Heart right ventricle (tissue), 16 donors: ENCODE results near the gene FNBP1. TPM values are rescaled to one million over a fixed set of nuclear protein-coding genes. Genes with fewer than 3 reads are reported as not detected.
A peak's percentile ranks its signal among the peaks of the same experiment; 100 is the strongest.

Experiments
- ATAC-seq, 8 donors: fragments of 200-7000 bp; cut with Tn5 transposase; one replicate each; pipeline ENCODE4 v1.9.1; 2020; ENCODE audit warnings: mild to moderate bottlenecking in 8 of 8, moderate library complexity in 8 of 8, moderate number of reproducible peaks in 1 of 8
- DNase-seq, 2 donors: peaks; one replicate each; pipeline ENCODE4 v3.0.0-alpha.2; 2020
- H3K27ac ChIP-seq, 10 donors: fragments of 200-600 bp; sonication (generic) in 2 of 10; one replicate each; pipeline versions ENCODE4 v1.5.0 to v1.8.0; 2020 to 2022; ENCODE audit warnings: mild to moderate bottlenecking in 3 of 10
- H3K27me3 ChIP-seq, 7 donors: fragments of 200-600 bp; one replicate each; pipeline ENCODE4 v1.8.0; 2021 to 2022; ENCODE audit warnings: mild to moderate bottlenecking in 2 of 7
- H3K36me3 ChIP-seq, 9 donors: fragments of 200-600 bp; sonication (generic) in 1 of 9; one replicate each; pipeline versions ENCODE4 v1.5.0 to v1.8.0; 2020 to 2022; ENCODE audit warnings: mild to moderate bottlenecking in 2 of 9
- H3K4me1 ChIP-seq, 9 donors: fragments of 200-600 bp; sonication (generic) in 1 of 9; one replicate each; pipeline versions ENCODE4 v1.5.0 to v1.8.0; 2020 to 2022; ENCODE audit warnings: mild to moderate bottlenecking in 4 of 9
- H3K4me3 ChIP-seq, 10 donors: fragments of 200-600 bp; sonication (generic) in 2 of 10; one replicate each; pipeline versions ENCODE4 v1.5.0 to v1.8.0; 2020 to 2022; ENCODE audit warnings: mild to moderate bottlenecking in 7 of 10, moderate library complexity in 2 of 10
- H3K9me3 ChIP-seq, 11 donors: fragments of 200-600 bp in 10 of 11; sonication (generic) in 2 of 11; one replicate each; pipeline versions ENCODE4 v1.5.0 to v1.8.0; 2013 to 2022; ENCODE audit warnings: mild to moderate bottlenecking in 2 of 11, control low read depth in 1 of 11, moderate library complexity in 1 of 11
- CTCF ChIP-seq, 9 donors: fragments of 200-600 bp; sonication (generic) in 2 of 9; IDR thresholded peaks; one replicate each; pipeline versions ENCODE4 v1.5.0 to v1.8.0; 2021 to 2022; ENCODE audit warnings: antibody characterized with exemption in 9 of 9, mild to moderate bottlenecking in 5 of 9, moderate library complexity in 1 of 9
- WGBS, 2 donors: extraction: QIAGEN DNeasy Blood & Tissue Kit; methylation state at CpG; one replicate each; pipeline ENCODE4 v1.1.7; 2013; ENCODE audit warnings: inconsistent platforms in 1 of 2; 5-methylcytosine and 5-hydroxymethylcytosine counted together
- intact Hi-C, 10 donors: fragments of 100-400 bp; cut with DNase I; formaldehyde crosslinking; loops; one replicate each; pipeline versions ENCODE4 v1.11.1 to v1.14.2; 2022
- polyA plus RNA-seq, 2 donors: library from polyadenylated mRNA; stranded (reverse); fragments of 200-250 nt; gene quantifications; one replicate each; pipeline ENCODE4 v1.2.3, GENCODE V29; 2013
- total RNA-seq, 10 donors: library from RNA; stranded (reverse); fragmentation: NEBNext Ultra II Directional in 3 of 10; extraction: Animal tissue kit (Norgen Biotek cat#: 25700) in 3 of 10; gene quantifications; one replicate each; pipeline versions ENCODE4 v1.2.1 to v1.2.4, GENCODE V29; 2021 to 2023
- donor health status: Arrhythmogenic right ventricular cardiomyopathy.
- donor health status: ischemic (EF 13 %, LVEDD 7.1; RV severe dilation, severe dysfunction).
- donor health status: healthy with polysubstance abuse.
- donor health status: DM: no; HTN: yes; CAD: no.
- donor health status: DM: no; HTN: no; CAD: no.
- donor health status: ischemic (EF 25% LVEDD 6.9; RV normal size, moderate dysfunction).
- donor health status: ischemic (EF 25% LVEDD 5.7; RV mildly dilated, moderate dysfunction).
- donor health status: healthy.
- donor health status: DM: yes; HTN: yes; CAD: no.
- donor health status: Ischemic cardiomyopathy.
- donor health status: ischemic (EF 35%, LVEDD 5.7; RV mildly dilated, moderate dysfunction).
- donor health status: nonischemic (EF 11% LVEDD 7.7; RV severe dilation, severe dysfunction).
- donor health status: DM: yes; HTN: yes; CAD: no.
- donor health status: PGD.
- donor health status: ischemic (EF 29% LVEDD 5.4; RV normal size, mild dysfunction).
- donor health status: nonischemic (EF 23%, LVEDD 6.1; RV moderate dilation, normal function).

The FNBP1 gene
- total and polyA plus RNA-seq, 12 donors, result 7.4 to 38.4 (median 22.2) TPM

GRCh38 chr9:130042406-130042884 is 544 bp downstream of the FNBP1 start:
- Histone ChIP-seq H3K4me1 (peaks cover 0 to 71% (median 34%) of the 10 kb centered on the region in 9 donors), H3K27ac (peak overlapping the region; percentile 75 to 99 (median 94)), H3K4me3 (peak overlapping the region; percentile 66 to 96 (median 90)), H3K36me3 (no peaks in the 10 kb centered on the region), H3K27me3 (no peaks in the 10 kb centered on the region), H3K9me3 (no peaks in the 10 kb centered on the region)
- ATAC-seq (peak in 6 of 8 donors; percentile 6 to 56 (median 41)), DNase-seq (peak; percentile 18 to 42)
- TF ChIP-seq CTCF (IDR thresholded peaks at IDR 0.05), result no peak
- 0% methylated on average over 55 to 68 of the region's 68 CpGs for WGBS, 2 donors
- intact Hi-C loops, result loop anchor here in 6 of 10 donors (1.0 to 10.0 kb wide), 4 partner anchors 78 to 158 kb away; no protein-coding TSS in a partner anchor

- peak overlapping the region; percentile 75 to 99 (median 94) for H3K27ac ChIP-seq
These were observed 1.2 kb downstream of the FNBP1 start for GRCh38 chr9:130041648-130042405.

GRCh38 chr9:130040984-130041647 is 1.9 kb downstream of the FNBP1 start:
- Histone ChIP-seq H3K27me3 (no peaks in the 10 kb centered on the region), H3K27ac (peak overlapping the region in 5 of 10 donors; percentile 92 to 99 (median 94)), H3K9me3 (no peaks in the 10 kb centered on the region), H3K4me3 (peak overlapping the region in 7 of 10 donors; percentile 71 to 96 (median 89)), H3K36me3 (no peaks in the 10 kb centered on the region), H3K4me1 (peaks cover 0 to 82% (median 35%) of the 10 kb centered on the region in 9 donors)
- ATAC-seq, result no peak
- intact Hi-C loops, result loop anchor here in 6 of 10 donors (5.0 to 10.0 kb wide), 2 partner anchors 76 to 154 kb away; no protein-coding TSS in a partner anchor
- no peak for DNase-seq
- 77 to 84% methylated on average over 7 of the region's 7 CpGs for WGBS, 2 donors
- no peak for TF ChIP-seq CTCF (IDR thresholded peaks at IDR 0.05)

More at GRCh38 chr9:130041648-130042405, 1.2 kb downstream of the FNBP1 start:
- no peaks in the 10 kb centered on the region for H3K27me3 ChIP-seq
- intact Hi-C loops, result loop anchor here in 6 of 10 donors (1.0 to 10.0 kb wide), 4 partner anchors 77 to 157 kb away; no protein-coding TSS in a partner anchor
- WGBS, 2 donors, result 1 to 3% methylated on average over 31 of the region's 31 CpGs
- H3K4me3 ChIP-seq, result peak overlapping the region; percentile 66 to 96 (median 90)
- H3K36me3 ChIP-seq, result no peaks in the 10 kb centered on the region
- TF ChIP-seq CTCF (IDR thresholded peaks at IDR 0.05), result no peak
- peaks cover 0 to 77% (median 34%) of the 10 kb centered on the region in 9 donors for H3K4me1 ChIP-seq
- ATAC-seq (peak in 1 of 8 donors; percentile 15), DNase-seq (peak; percentile 7 to 31)
- no peaks in the 10 kb centered on the region for H3K9me3 ChIP-seq

GRCh38 chr9:130039528-130040147 is 3.4 kb downstream of the FNBP1 start:
- H3K4me3 ChIP-seq, result peak overlapping the region in 1 of 10 donors; percentile 89
- no peaks in the 10 kb centered on the region for H3K9me3 ChIP-seq
- intact Hi-C loops, result loop anchor here in 6 of 10 donors (5.0 to 10.0 kb wide), 2 partner anchors 75 to 152 kb away; no protein-coding TSS in a partner anchor
- 89 to 91% methylated on average over 6 of the region's 6 CpGs for WGBS, 2 donors
- no peak for DNase-seq
- no peaks in the 10 kb centered on the region for H3K36me3 ChIP-seq
- no peak for TF ChIP-seq CTCF (IDR thresholded peaks at IDR 0.05)
- H3K27ac ChIP-seq, result peak overlapping the region in 1 of 10 donors; percentile 99
- H3K4me1 ChIP-seq, result peaks cover 0 to 82% (median 33%) of the 10 kb centered on the region in 9 donors
- no peaks in the 10 kb centered on the region for H3K27me3 ChIP-seq
- no peak for ATAC-seq
